ENCODE results near the gene APLF. TPM values are rescaled to one million over a fixed set of nuclear protein-coding genes. Genes with fewer than 3 reads are reported as not detected.

Gene APLF, protein sequence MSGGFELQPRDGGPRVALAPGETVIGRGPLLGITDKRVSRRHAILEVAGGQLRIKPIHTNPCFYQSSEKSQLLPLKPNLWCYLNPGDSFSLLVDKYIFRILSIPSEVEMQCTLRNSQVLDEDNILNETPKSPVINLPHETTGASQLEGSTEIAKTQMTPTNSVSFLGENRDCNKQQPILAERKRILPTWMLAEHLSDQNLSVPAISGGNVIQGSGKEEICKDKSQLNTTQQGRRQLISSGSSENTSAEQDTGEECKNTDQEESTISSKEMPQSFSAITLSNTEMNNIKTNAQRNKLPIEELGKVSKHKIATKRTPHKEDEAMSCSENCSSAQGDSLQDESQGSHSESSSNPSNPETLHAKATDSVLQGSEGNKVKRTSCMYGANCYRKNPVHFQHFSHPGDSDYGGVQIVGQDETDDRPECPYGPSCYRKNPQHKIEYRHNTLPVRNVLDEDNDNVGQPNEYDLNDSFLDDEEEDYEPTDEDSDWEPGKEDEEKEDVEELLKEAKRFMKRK
- 4.2 and 5.5 TPM in 2 replicates for total RNA-seq

DNA sequence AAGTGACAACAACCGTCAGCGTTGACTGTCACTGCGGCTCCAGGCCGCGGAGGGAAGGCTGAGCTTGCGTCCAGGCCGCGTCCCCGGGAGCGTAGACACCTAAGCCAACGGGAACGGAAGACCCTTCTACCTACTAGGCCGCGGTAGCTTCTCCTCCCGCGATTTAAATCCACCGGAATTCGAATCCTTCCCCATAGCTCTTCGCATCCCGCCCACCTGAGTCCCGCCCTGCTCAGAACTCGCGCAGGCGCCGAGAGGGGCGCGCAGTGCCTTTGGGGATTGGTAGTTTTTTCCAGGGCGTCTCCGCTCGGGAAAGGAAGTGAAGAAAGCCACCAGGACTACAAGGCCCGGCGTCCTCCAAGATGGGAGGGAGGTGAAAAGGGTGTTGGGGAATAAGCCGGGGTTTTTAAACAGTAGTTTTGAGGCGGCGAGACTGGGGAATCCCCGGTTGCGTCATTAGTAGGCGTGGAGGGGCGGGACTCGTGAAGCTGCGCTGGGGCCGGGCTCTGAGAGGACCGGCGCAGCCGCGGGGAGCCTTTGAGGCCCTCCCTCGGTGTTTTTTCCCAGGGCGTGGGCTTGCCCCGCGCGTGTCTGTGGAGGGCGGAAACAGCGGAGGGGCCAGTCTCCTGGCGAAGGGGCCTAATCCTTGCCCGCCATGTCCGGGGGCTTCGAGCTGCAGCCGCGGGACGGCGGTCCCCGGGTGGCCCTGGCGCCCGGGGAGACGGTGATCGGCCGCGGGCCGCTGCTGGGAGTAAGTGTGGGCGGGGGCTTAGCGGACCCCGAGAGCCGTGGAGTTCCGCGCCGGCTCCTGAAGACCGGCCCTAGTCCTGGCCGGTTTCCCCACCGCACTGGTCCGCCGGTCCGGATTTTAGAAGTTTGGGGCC lies at the start of gene APLF, which contains the start of gene FBXO48:
Gene APLF, plus strand, starts transcription at position 509 of the 884 bp plus-strand sequence. Its CDS starts 147 bp downstream, at position 656.
Gene FBXO48, minus strand, starts transcription at position 218 of the 884 bp plus-strand sequence. CDS start 2,149 bp downstream, outside the sequence.

Other genes with a start within 250 kb of the APLF start
- 31.0 and 33.9 TPM in 2 replicates for gene PPP3R1, start 215.1 kb upstream of the APLF start, total RNA-seq
- 27.4 and 31.3 TPM in 2 replicates for gene CNRIP1, start 147.6 kb upstream of the APLF start, total RNA-seq
- gene PLEK, start 102.3 kb upstream of the APLF start, total RNA-seq = under 0.01 TPM in 2 replicates
- gene FBXO48, start 291 bp upstream of the APLF start, total RNA-seq = 0.37 and 0.66 TPM in 2 replicates
- gene PROKR1, start 176.0 kb downstream of the APLF start, total RNA-seq = not detected in 2 replicates

All from uterine smooth muscle cell (primary cell).